ENCODE measurements around the gene SREBF2. TPM values are rescaled to one million over a fixed set of nuclear protein-coding genes. Genes with fewer than 3 reads are reported as not detected.

Gene SREBF2
- total and polyA plus RNA-seq, 2 of the 13 experiments (the other 11 are each of a cell fraction or from before 2014, with no cell fraction given), result 53.8 to 72.6 TPM

DNA sequence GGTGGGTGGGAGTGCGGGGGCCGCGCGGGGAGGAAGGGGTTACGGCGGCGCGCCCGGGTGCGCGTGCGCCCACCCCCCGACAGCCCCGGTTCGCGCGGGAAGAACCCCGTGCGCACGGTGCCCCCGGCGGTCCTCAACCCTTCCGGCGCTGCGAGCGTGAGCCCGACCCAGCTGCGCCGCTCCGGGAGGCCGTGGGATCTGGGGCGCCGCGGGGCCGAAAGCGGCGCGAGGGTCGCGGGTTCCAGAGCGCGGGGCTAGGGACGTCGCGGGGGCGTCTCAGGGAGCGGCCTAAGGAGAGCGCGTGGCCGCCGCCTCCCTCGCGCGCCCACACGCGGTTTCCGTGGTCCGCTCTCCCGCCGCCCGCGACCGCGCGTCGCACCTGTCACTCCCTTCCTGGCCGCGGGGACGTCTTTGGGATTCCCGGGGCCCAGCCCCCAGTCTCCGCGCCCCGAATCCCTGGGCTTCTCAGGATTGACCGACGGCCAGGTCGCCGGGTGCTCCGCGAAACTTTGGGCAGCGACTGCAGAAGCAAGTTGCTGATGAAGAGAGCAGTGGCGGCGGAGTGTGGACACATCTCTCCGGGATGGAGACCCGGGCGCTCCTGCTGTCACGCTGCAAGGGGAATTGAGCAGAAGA, 582 bp downstream of the SREBF2 start (continued):
- TF ChIP-seq, protein P1, sequence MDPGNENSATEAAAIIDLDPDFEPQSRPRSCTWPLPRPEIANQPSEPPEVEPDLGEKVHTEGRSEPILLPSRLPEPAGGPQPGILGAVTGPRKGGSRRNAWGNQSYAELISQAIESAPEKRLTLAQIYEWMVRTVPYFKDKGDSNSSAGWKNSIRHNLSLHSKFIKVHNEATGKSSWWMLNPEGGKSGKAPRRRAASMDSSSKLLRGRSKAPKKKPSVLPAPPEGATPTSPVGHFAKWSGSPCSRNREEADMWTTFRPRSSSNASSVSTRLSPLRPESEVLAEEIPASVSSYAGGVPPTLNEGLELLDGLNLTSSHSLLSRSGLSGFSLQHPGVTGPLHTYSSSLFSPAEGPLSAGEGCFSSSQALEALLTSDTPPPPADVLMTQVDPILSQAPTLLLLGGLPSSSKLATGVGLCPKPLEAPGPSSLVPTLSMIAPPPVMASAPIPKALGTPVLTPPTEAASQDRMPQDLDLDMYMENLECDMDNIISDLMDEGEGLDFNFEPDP (CRISPR knock-in tag; conservative IDR thresholded peaks at IDR 0.05), result 0 out of 2 replicates have a peak, but pooled peaks have one; percentile 66
- peak; percentile 12 for TF ChIP-seq HOXA3 (CRISPR knock-in tag; IDR thresholded peaks at IDR 0.05)
- peak; percentile 49; the same call in 1 of the 2 replicates for TF ChIP-seq ZNF772 (CRISPR knock-in tag; IDR thresholded peaks at IDR 0.05)
- peak; percentile 52; the same call in 1 of the 2 replicates for TF ChIP-seq GABPB1 (CRISPR knock-in tag; IDR thresholded peaks at IDR 0.05)
- TF ChIP-seq CREM (IDR thresholded peaks at IDR 0.05), result no peak
- no peak for TF ChIP-seq CREM (CRISPR knock-in tag; IDR thresholded peaks at IDR 0.05)
- TF ChIP-seq ZNF230 (CRISPR knock-in tag; IDR thresholded peaks at IDR 0.05), result peak; percentile 60; the same call in 1 of the 2 replicates
- TF ChIP-seq ZNF280B (CRISPR knock-in tag; IDR thresholded peaks at IDR 0.05; ENCODE audit: borderline replicate concordance), result peak; percentile 72; the same call in 1 of the 2 replicates
- TF ChIP-seq CREB1 (IDR thresholded peaks at IDR 0.05), result no peak
- no peak for TF ChIP-seq CREB1 (CRISPR knock-in tag; IDR thresholded peaks at IDR 0.05)
- no peak for TF ChIP-seq PCBP1 (IDR thresholded peaks at IDR 0.05; ENCODE audit: borderline replicate concordance, low read depth, low read length)
- TF ChIP-seq ZFY (CRISPR knock-in tag; IDR thresholded peaks at IDR 0.05), result peak; percentile 71
- no peak for TF ChIP-seq ZNF674 (CRISPR knock-in tag; IDR thresholded peaks at IDR 0.05; ENCODE audit: low read depth)
- peak; percentile 53 for TF ChIP-seq MTA1 (CRISPR knock-in tag; IDR thresholded peaks at IDR 0.05; ENCODE audit: borderline replicate concordance)
- 0 out of 2 replicates have a peak, but pooled peaks have one; percentile 40 for TF ChIP-seq MEIS2 (CRISPR knock-in tag; IDR thresholded peaks at IDR 0.05)
- no peak for TF ChIP-seq ZNF546 (CRISPR knock-in tag; conservative IDR thresholded peaks at IDR 0.05)
- TF ChIP-seq, protein P2, sequence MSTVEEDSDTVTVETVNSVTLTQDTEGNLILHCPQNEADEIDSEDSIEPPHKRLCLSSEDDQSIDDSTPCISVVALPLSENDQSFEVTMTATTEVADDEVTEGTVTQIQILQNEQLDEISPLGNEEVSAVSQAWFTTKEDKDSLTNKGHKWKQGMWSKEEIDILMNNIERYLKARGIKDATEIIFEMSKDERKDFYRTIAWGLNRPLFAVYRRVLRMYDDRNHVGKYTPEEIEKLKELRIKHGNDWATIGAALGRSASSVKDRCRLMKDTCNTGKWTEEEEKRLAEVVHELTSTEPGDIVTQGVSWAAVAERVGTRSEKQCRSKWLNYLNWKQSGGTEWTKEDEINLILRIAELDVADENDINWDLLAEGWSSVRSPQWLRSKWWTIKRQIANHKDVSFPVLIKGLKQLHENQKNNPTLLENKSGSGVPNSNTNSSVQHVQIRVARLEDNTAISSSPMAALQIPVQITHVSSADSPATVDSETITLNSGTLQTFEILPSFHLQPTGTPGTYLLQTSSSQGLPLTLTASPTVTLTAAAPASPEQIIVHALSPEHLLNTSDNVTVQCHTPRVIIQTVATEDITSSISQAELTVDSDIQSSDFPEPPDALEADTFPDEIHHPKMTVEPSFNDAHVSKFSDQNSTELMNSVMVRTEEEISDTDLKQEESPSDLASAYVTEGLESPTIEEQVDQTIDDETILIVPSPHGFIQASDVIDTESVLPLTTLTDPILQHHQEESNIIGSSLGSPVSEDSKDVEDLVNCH (CRISPR knock-in tag; IDR thresholded peaks at IDR 0.05), result no peak
- TF ChIP-seq ZNF225 (CRISPR knock-in tag; IDR thresholded peaks at IDR 0.05), result peak; percentile 79
- peak; percentile 61 for TF ChIP-seq TAF1 (CRISPR knock-in tag; IDR thresholded peaks at IDR 0.05)

Data from HepG2 (cell line).